Fibroblast of lung (primary cell): Measurements from ENCODE around the gene KRT85.

Experiments
- CTCF ChIP-seq, 2 donors: IDR thresholded peaks in 1 of 2; conservative IDR thresholded peaks in 1 of 2; 1 replicate in 1 of 2; 2 replicates in 1 of 2; pipeline ENCODE4 v1.5.1; 2011 to 2012; ENCODE audit warnings: low read length in 2 of 2, control low read depth in 1 of 2, inconsistent platforms in 1 of 2, low read depth in 1 of 2, mild to moderate bottlenecking in 1 of 2
- EZH2 ChIP-seq: IDR thresholded peaks from 2 replicates; pipeline ENCODE4 v1.5.1; 2012; ENCODE audit warnings: low read length, control low read depth, mild to moderate bottlenecking; ENCODE audit errors: missing control alignments

- TF ChIP-seq CTCF (conservative IDR thresholded peaks at IDR 0.05 in 1 of 2, IDR thresholded peaks at IDR 0.05 in 1 of 2; ENCODE audit: low read depth in 1 of 2, low read length in 2 of 2) (no peak), EZH2 (no peak)
Measured at GRCh38 chr12:52395761-52396434, 28.6 kb upstream of the KRT85 start.
